NB4 (cell line): Measurements from ENCODE around the gene FMN2.

Source experiments
- CTCF ChIP-seq: IDR thresholded peaks from one replicate; pipeline ENCODE4 v1.5.1; 2012; ENCODE audit warnings: low read depth, low read length
- MAX ChIP-seq: IDR thresholded peaks from 2 replicates; pipeline ENCODE4 v1.6.1; 2011; ENCODE audit warnings: low read depth, low read length
- MYC ChIP-seq: IDR thresholded peaks from 2 replicates; pipeline ENCODE4 v1.6.1; 2011; ENCODE audit warnings: low read depth, low read length
- POLR2A ChIP-seq: IDR thresholded peaks from 2 replicates; pipeline ENCODE4 v1.6.1; 2011; ENCODE audit warnings: mild to moderate bottlenecking; ENCODE audit not compliant: insufficient read length; ENCODE audit errors: extremely low read depth

GRCh38 chr1:240322943-240323342 is 231.3 kb downstream of the FMN2 start:
- no peak for TF ChIP-seq MAX
- TF ChIP-seq CTCF: no peak
- no peak for TF ChIP-seq POLR2A
- no peak for TF ChIP-seq MYC
